NCI-H2107 (cell line): ENCODE data around the gene TEDDM1.
"Not testable (repeated sequence)": the region's sequence is repeated elsewhere in the genome, so short reads cannot be mapped to it uniquely, and the experiment has no call there.

Experiments used
- DNase-seq: peaks from one replicate; lab custom pipeline; 2025; lab: John Stamatoyannopoulos, UW

The TEDDM1 gene

GRCh38 chr1:182380199-182380598 is 20.3 kb downstream of the TEDDM1 start:
- no peak for DNase-seq

GRCh38 chr1:182379781-182380180 is 20.7 kb downstream of the TEDDM1 start:
- DNase-seq: not testable (repeated sequence)

GRCh38 chr1:182376936-182377574 is 23.4 kb downstream of the TEDDM1 start:
- DNase-seq: no peak

GRCh38 chr1:182374101-182374834 is 26.2 kb downstream of the TEDDM1 start:
- no peak for DNase-seq

GRCh38 chr1:182370532-182370931 is 29.9 kb downstream of the TEDDM1 start:
- no peak for DNase-seq

GRCh38 chr1:182368903-182369302 is 31.6 kb downstream of the TEDDM1 start:
- no peak for DNase-seq

- no peak for DNase-seq
These were observed 32.1 kb downstream of the TEDDM1 start for GRCh38 chr1:182368358-182368757.

- DNase-seq: no peak
These were observed 32.5 kb downstream of the TEDDM1 start for GRCh38 chr1:182367926-182368325.

GRCh38 chr1:182366596-182366995 is 33.9 kb downstream of the TEDDM1 start:
- no peak for DNase-seq

GRCh38 chr1:182359645-182360044 is 40.8 kb downstream of the TEDDM1 start:
- DNase-seq: no peak

- peak; percentile 56 for DNase-seq
These were observed 42.6 kb downstream of the TEDDM1 start for GRCh38 chr1:182357913-182358312.

- no peak for DNase-seq
These were observed 43.3 kb downstream of the TEDDM1 start for GRCh38 chr1:182357171-182357570.

GRCh38 chr1:182355723-182356098 is 44.8 kb downstream of the TEDDM1 start:
- DNase-seq: no peak

GRCh38 chr1:182351790-182352364 is 48.6 kb downstream of the TEDDM1 start:
- no peak for DNase-seq

GRCh38 chr1:182350839-182351238 is 49.6 kb downstream of the TEDDM1 start:
- no peak for DNase-seq

GRCh38 chr1:182348961-182349747 is 51.3 kb downstream of the TEDDM1 start:
- DNase-seq: no peak
